Esophagus muscularis mucosa (tissue), 4 donors: Measurements from ENCODE around the gene FRMD4A. TPM values are rescaled to one million over a fixed set of nuclear protein-coding genes. Genes with fewer than 3 reads are reported as not detected.

Experiments used
- DNase-seq: peaks from one replicate; pipeline ENCODE4 v3.0.0-alpha.2; 2017; ENCODE audit errors: extremely low spot score
- H3K27ac ChIP-seq, 4 donors: fragments of 200-600 bp; sonication (generic); replicated peaks in 1 of 4; 1 replicate in 3 of 4; 2 replicates in 1 of 4; pipeline ENCODE4 v1.5.1; 2016 to 2019; ENCODE audit warnings: mild to moderate bottlenecking in 1 of 4
- H3K27me3 ChIP-seq, 4 donors: fragments of 200-600 bp; sonication (generic); one replicate each; pipeline versions ENCODE4 v1.5.1 to v1.6.0; 2016 to 2019
- H3K36me3 ChIP-seq, 4 donors: fragments of 200-600 bp; sonication (generic); one replicate each; pipeline ENCODE4 v1.5.1; 2016 to 2019
- H3K4me1 ChIP-seq, 4 donors: fragments of 200-600 bp; sonication (generic); one replicate each; pipeline ENCODE4 v1.5.1; 2016 to 2019
- H3K4me3 ChIP-seq, 4 donors: fragments of 200-600 bp; sonication (generic); 1 replicate in 2 of 4; 2 replicates in 2 of 4; pipeline ENCODE4 v1.5.1; 2016 to 2019; ENCODE audit warnings: mild to moderate bottlenecking in 4 of 4, moderate library complexity in 1 of 4
- H3K9me3 ChIP-seq, 4 donors: fragments of 200-600 bp; sonication (generic); 1 replicate in 3 of 4; 2 replicates in 1 of 4; pipeline ENCODE4 v1.5.1; 2016 to 2019
- CTCF ChIP-seq, 3 experiments: fragments of 200-600 bp in 2 of 3; fragments of 450-650 bp in 1 of 3; sonication (generic) in 2 of 3; IDR thresholded peaks; one replicate each; pipeline ENCODE4 v1.5.1; 2017 to 2019; ENCODE audit warnings: antibody characterized with exemption in 3 of 3, mild to moderate bottlenecking in 2 of 3, moderate library complexity in 1 of 3
- EP300 ChIP-seq: sonication (generic); formaldehyde crosslinking; IDR thresholded peaks from one replicate; pipeline ENCODE4 v1.6.1; 2017; ENCODE audit warnings: antibody characterized with exemption
- POLR2A ChIP-seq: fragments of 450-650 bp; IDR thresholded peaks from one replicate; pipeline ENCODE4 v1.6.1; 2017; ENCODE audit warnings: antibody characterized with exemption, moderate library complexity, mild to moderate bottlenecking, low read depth
- POLR2AphosphoS5 ChIP-seq, 2 donors: sonication (generic); formaldehyde crosslinking; IDR thresholded peaks; one replicate each; pipeline ENCODE4 v1.6.1; 2017; ENCODE audit warnings: antibody characterized with exemption in 2 of 2
- whole genome bisulfite sequencing: methylation state at CpG from one replicate; pipeline ENCODE4 v1.1.5; 2018; 5-methylcytosine and 5-hydroxymethylcytosine counted together
- intact Hi-C: fragments of 100-400 bp; cut with DNase I; formaldehyde crosslinking; loops from one replicate; pipeline ENCODE4 v1.15.1; 2023
- total RNA-seq, 4 donors: library from RNA; depleted of rRNA; stranded (reverse); fragments of >200 nt; gene quantifications; one replicate each; pipeline versions ENCODE4 v1.1.0 to v1.2.1, GENCODE V29; 2016

Gene FRMD4A
- total RNA-seq, 4 donors from 2014 or later, result 17.0 to 28.8 (median 21.8) TPM

- Histone ChIP-seq H3K9me3 (no peaks in the 10 kb centered on the region), H3K27me3 (no peaks in the 10 kb centered on the region), H3K27ac (no peak overlapping the region), H3K4me3 (no peak overlapping the region), H3K4me1 (peaks cover 20 to 35% (median 31%) of the 10 kb centered on the region in 4 donors), H3K36me3 (no peaks in the 10 kb centered on the region)
- WGBS, result 75% methylated on average over 9 of the region's 9 CpGs
- TF ChIP-seq CTCF (IDR thresholded peaks at IDR 0.05) (no peak), EP300 (no peak), POLR2A (no peak), POLR2AphosphoS5 (IDR thresholded peaks at IDR 0.05) (no peak)
- intact Hi-C loops, result loop anchor here (5.0 kb wide), 1 partner anchor 57 kb away; no protein-coding TSS in a partner anchor
- no peak for DNase-seq
Observed at GRCh38 chr10:13894412-13895093, 436.2 kb downstream of the FRMD4A start.

DNA sequence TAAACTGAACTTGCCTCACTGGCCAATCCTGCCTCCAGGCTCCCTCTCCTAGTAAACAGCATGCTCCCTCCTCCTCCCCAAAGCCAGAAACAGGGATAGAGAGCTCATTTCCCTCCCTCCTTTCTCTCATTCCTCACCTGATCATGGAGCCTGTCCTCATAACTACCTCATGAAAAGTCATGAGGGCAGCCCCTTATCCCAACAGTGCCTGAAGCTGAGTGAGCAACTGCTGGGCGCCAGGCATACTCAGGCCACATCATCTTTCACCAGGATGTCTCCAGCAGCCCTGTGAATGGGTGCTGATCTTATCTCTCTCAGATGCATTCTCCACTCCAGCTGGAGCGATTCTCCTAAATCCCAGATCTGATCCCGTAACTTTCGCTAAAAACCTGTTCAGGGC, 436.8 kb downstream of the FRMD4A start:
- no peaks in the 10 kb centered on the region for H3K9me3 ChIP-seq
- no peaks in the 10 kb centered on the region for H3K36me3 ChIP-seq
- peaks cover 20 to 41% (median 31%) of the 10 kb centered on the region in 4 donors for H3K4me1 ChIP-seq
- no peaks in the 10 kb centered on the region for H3K27me3 ChIP-seq
- no peak overlapping the region for H3K27ac ChIP-seq
- intact Hi-C loops, result loop anchor here (5.0 kb wide), 1 partner anchor 57 kb away; no protein-coding TSS in a partner anchor
- TF ChIP-seq CTCF (IDR thresholded peaks at IDR 0.05) (no peak), POLR2AphosphoS5 (IDR thresholded peaks at IDR 0.05) (no peak), POLR2A (no peak), EP300 (no peak)
- no peak for DNase-seq
- H3K4me3 ChIP-seq, result no peak overlapping the region
- WGBS, result 88% methylated on average over 4 of the region's 4 CpGs

DNA sequence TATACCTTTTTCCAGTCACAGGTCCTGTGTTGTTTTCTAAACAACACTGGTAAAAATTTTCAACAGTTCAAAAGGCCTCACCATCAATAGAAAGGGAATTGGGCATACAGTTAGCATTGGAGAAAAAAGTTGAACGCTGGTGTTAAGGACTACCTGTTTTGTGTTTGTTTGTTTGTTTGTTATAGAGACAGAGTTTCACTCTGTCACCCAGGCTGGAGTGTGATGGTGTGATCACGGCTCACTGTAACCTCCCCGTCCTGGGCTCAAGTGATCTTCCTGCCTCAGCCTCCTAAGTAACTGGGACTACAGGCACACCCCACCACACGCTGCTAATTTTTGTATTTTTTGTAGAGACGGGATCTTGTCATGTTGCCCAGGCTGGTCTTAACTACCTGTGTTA, 437.9 kb downstream of the FRMD4A start:
- no peak for DNase-seq
- WGBS, result 97% methylated on average over 5 of the region's 5 CpGs
- Histone ChIP-seq H3K36me3 (no peaks in the 10 kb centered on the region), H3K4me3 (no peak overlapping the region), H3K4me1 (peaks cover 23 to 47% (median 33%) of the 10 kb centered on the region in 4 donors), H3K27ac (no peak overlapping the region), H3K9me3 (no peaks in the 10 kb centered on the region), H3K27me3 (no peaks in the 10 kb centered on the region)
- TF ChIP-seq POLR2A, result no peak
- no peak for TF ChIP-seq EP300
- no peak for TF ChIP-seq CTCF (IDR thresholded peaks at IDR 0.05)
- no peak for TF ChIP-seq POLR2AphosphoS5 (IDR thresholded peaks at IDR 0.05)
- intact Hi-C loops, result loop anchor here (5.0 kb wide), 1 partner anchor 56 kb away; no protein-coding TSS in a partner anchor

DNA sequence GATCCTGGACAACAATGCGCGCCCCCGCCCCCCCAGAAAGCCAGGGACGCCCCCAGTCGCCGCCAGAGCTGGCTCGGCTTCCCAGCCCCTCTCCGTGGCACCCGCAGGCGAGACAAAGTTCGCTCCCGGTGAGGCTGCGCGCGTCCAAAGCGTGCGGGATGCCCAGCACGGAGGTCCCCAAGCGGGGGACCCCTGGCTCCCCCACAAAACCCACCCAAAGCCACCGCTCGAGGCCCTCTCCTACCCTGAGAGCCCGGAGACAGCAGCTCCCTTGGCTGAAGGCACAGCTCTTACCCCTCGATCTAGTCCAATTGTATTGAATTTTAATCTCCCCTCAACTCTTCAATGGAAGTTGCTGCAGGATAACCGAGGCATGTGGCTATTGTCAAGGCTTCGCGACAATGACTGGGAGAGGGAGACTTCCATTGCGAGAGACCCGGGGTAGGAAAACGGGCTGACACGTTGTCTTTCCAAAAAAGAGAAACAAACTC, 438.7 kb downstream of the FRMD4A start:
- H3K9me3 ChIP-seq, result no peaks in the 10 kb centered on the region
- H3K4me3 ChIP-seq, result peak overlapping the region; percentile 57 to 66 (median 64)
- no peaks in the 10 kb centered on the region for H3K27me3 ChIP-seq
- no peaks in the 10 kb centered on the region for H3K36me3 ChIP-seq
- peak overlapping the region; percentile 61 to 77 (median 70) for H3K27ac ChIP-seq
- no peak for DNase-seq
- intact Hi-C loops, result loop anchor here (5.0 kb wide), 1 partner anchor 55 kb away; no protein-coding TSS in a partner anchor
- H3K4me1 ChIP-seq, result peaks cover 23 to 47% (median 35%) of the 10 kb centered on the region in 4 donors
- WGBS, result 16% methylated on average over 18 of the region's 30 CpGs
- TF ChIP-seq EP300 (no peak), POLR2AphosphoS5 (IDR thresholded peaks at IDR 0.05) (no peak), CTCF (IDR thresholded peaks at IDR 0.05) (no peak), POLR2A (no peak)
